Measurements from ENCODE around the gene ACTN3. TPM values are rescaled to one million over a fixed set of nuclear protein-coding genes. Genes with fewer than 3 reads are reported as not detected.

ACTN3 gene
- total and polyA plus RNA-seq, 2 experiments from 2014 or later = 6.3 to 7.3 TPM

- TF ChIP-seq, protein P1, sequence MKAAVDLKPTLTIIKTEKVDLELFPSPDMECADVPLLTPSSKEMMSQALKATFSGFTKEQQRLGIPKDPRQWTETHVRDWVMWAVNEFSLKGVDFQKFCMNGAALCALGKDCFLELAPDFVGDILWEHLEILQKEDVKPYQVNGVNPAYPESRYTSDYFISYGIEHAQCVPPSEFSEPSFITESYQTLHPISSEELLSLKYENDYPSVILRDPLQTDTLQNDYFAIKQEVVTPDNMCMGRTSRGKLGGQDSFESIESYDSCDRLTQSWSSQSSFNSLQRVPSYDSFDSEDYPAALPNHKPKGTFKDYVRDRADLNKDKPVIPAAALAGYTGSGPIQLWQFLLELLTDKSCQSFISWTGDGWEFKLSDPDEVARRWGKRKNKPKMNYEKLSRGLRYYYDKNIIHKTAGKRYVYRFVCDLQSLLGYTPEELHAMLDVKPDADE (IDR thresholded peaks at IDR 0.05) = no peak
- TF ChIP-seq EZH2 (IDR thresholded peaks at IDR 0.05; ENCODE audit: low read depth, unreplicated experiment) (no peak), NANOG (IDR thresholded peaks at IDR 0.05; ENCODE audit: borderline replicate concordance) (no peak), CREB1 (CRISPR knock-in tag; IDR thresholded peaks at IDR 0.05; ENCODE audit: low read depth) (no peak), ZNF462 (CRISPR knock-in tag; IDR thresholded peaks at IDR 0.05) (no peak), EZH2phosphoT487 (IDR thresholded peaks at IDR 0.05; ENCODE audit: unreplicated experiment) (no peak)
Measured at GRCh38 chr11:66554602-66555001, 7.9 kb downstream of the ACTN3 start (continued).

DNA sequence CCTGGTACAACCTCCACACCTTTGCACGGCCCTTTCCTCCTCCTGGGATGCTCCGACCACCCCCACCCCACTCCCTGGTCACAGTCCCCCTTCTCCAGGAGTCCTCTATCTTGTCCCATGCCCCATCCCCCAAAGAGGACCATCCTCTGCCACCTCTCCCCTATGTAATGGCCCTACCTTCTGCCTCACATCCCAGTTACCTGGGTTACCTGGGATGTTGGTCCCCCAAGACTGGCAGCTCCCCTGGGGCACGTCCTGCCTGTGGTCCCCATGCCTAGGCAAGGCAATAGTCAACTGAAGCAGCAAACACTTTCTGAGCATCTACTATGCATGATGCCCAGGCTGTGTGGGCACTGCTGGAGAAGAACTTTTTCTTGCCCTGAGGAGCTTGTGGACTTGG, 8.7 kb downstream of the ACTN3 start:
- Histone ChIP-seq H3K79me2 (replicated peaks; ENCODE audit: insufficient read depth) (no peaks in the 10 kb centered on the region), H3K4me2 (no peak overlapping the region), H3F3A (replicated peaks; ENCODE audit: low read depth) (0 out of 2 replicates have a peak, but pooled peaks cover 3% of the 10 kb centered on the region), H3K9me2 (ENCODE audit: insufficient read depth) (no peaks in the 10 kb centered on the region), H2AFZ (no peak overlapping the region), H3K36me3 (ENCODE audit: insufficient read depth) (no peaks in the 10 kb centered on the region), H3K27ac (ENCODE audit: low read depth) (no peak overlapping the region), H3K27me3 (ENCODE audit: insufficient read depth) (no peaks in the 10 kb centered on the region), H3K4me3 (no peak overlapping the region), H4K20me1 (replicated peaks; ENCODE audit: insufficient read depth) (no peaks in the 10 kb centered on the region), H3K4me1 (ENCODE audit: insufficient read depth) (0 out of 2 replicates have a peak, but pooled peaks cover 4% of the 10 kb centered on the region)
- DNase-seq (ENCODE audit: low spot score) (no peak), ATAC-seq (no peak)
- Mint-ChIP-seq H3K9me3 (no peaks in the 10 kb centered on the region), H3K36me3 (ENCODE audit: low read depth) (peaks cover 8% of the 10 kb centered on the region), H3K27me3 (ENCODE audit: insufficient read depth, low read depth, poor library complexity) (peaks cover 14% of the 10 kb centered on the region), H3K27ac (no peak overlapping the region), H3K4me3 (no peak overlapping the region), H3K4me1 (no peaks in the 10 kb centered on the region; the same call in 2 of the 3 replicates)
- TF ChIP-seq EZH2 (IDR thresholded peaks at IDR 0.05; ENCODE audit: low read depth, unreplicated experiment) = no peak
- no peak for TF ChIP-seq EZH2phosphoT487 (IDR thresholded peaks at IDR 0.05; ENCODE audit: unreplicated experiment)
- no peak for TF ChIP-seq ZNF114 (CRISPR knock-in tag; IDR thresholded peaks at IDR 0.05)
- TF ChIP-seq, protein P2, sequence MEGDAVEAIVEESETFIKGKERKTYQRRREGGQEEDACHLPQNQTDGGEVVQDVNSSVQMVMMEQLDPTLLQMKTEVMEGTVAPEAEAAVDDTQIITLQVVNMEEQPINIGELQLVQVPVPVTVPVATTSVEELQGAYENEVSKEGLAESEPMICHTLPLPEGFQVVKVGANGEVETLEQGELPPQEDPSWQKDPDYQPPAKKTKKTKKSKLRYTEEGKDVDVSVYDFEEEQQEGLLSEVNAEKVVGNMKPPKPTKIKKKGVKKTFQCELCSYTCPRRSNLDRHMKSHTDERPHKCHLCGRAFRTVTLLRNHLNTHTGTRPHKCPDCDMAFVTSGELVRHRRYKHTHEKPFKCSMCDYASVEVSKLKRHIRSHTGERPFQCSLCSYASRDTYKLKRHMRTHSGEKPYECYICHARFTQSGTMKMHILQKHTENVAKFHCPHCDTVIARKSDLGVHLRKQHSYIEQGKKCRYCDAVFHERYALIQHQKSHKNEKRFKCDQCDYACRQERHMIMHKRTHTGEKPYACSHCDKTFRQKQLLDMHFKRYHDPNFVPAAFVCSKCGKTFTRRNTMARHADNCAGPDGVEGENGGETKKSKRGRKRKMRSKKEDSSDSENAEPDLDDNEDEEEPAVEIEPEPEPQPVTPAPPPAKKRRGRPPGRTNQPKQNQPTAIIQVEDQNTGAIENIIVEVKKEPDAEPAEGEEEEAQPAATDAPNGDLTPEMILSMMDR (conservative IDR thresholded peaks at IDR 0.05; ENCODE audit: low read depth in 2 of 2) = no peak
- TF ChIP-seq NANOG (IDR thresholded peaks at IDR 0.05; ENCODE audit: borderline replicate concordance) = no peak
- TF ChIP-seq STAT1 (IDR thresholded peaks at IDR 0.05; ENCODE audit: unreplicated experiment) = no peak
- no peak for TF ChIP-seq CREB1 (CRISPR knock-in tag; IDR thresholded peaks at IDR 0.05; ENCODE audit: low read depth)
- TF ChIP-seq POLR2AphosphoS5 (IDR thresholded peaks at IDR 0.05; ENCODE audit: low read depth) = no peak
- TF ChIP-seq ZNF331 (CRISPR knock-in tag; IDR thresholded peaks at IDR 0.05; ENCODE audit: low read depth) = no peak
- TF ChIP-seq, protein P1 (IDR thresholded peaks at IDR 0.05) = no peak
- TF ChIP-seq JUNB (IDR thresholded peaks at IDR 0.05; ENCODE audit: unreplicated experiment) = no peak

Measured in GM23338 (cell line).